GM18867 (cell line): ENCODE results near the gene BLVRA.
A peak's percentile ranks its signal among the peaks of the same experiment; 100 is the strongest.
"Not testable (repeated sequence)": the region's sequence is repeated elsewhere in the genome, so short reads cannot be mapped to it uniquely, and the experiment has no call there.

Experiments
- ATAC-seq: cut with Tn5 transposase; IDR thresholded peaks from one replicate; pipeline ENCODE4 v1.9.1; 2021; ENCODE audit warnings: mild to moderate bottlenecking, moderate library complexity; ENCODE audit not compliant: unreplicated experiment

BLVRA gene

GRCh38 chr7:43758029-43758821, at the start of gene BLVRA:
Gene BLVRA (plus strand): TSS chr7:43758680. CDS start chr7:43771159, 12,479 bp downstream.
- peak; percentile 81 for ATAC-seq

- no peak for ATAC-seq
These were observed 47.0 kb upstream of the BLVRA start for GRCh38 chr7:43711503-43711902.

- not testable (repeated sequence) for ATAC-seq
These were observed 42.5 kb upstream of the BLVRA start for GRCh38 chr7:43715966-43716365.

GRCh38 chr7:43716598-43716997, 41.9 kb upstream of the BLVRA start:
- no peak for ATAC-seq

- ATAC-seq, result no peak
These were observed 37.2 kb upstream of the BLVRA start for GRCh38 chr7:43721193-43721806.

GRCh38 chr7:43723007-43723341, 35.5 kb upstream of the BLVRA start:
- no peak for ATAC-seq

GRCh38 chr7:43725251-43725650, 33.2 kb upstream of the BLVRA start:
- ATAC-seq, result no peak

- no peak for ATAC-seq
These were observed 32.0 kb upstream of the BLVRA start for GRCh38 chr7:43726466-43726865.

GRCh38 chr7:43727003-43727402, 31.5 kb upstream of the BLVRA start:
- no peak for ATAC-seq

- ATAC-seq, result no peak
These were observed 31.0 kb upstream of the BLVRA start for GRCh38 chr7:43727494-43727893.

GRCh38 chr7:43729214-43729923, 29.1 kb upstream of the BLVRA start, which contains the start of gene COA1:
Gene COA1 (minus strand): TSS chr7:43729523. CDS start chr7:43648614, 80,909 bp downstream.
- ATAC-seq, result peak; percentile 84

GRCh38 chr7:43729924-43730248, 28.6 kb upstream of the BLVRA start:
- ATAC-seq, result peak; percentile 24

- not testable (repeated sequence) for ATAC-seq
These were observed 27.0 kb upstream of the BLVRA start for GRCh38 chr7:43731494-43731893.

- ATAC-seq, result not testable (repeated sequence)
These were observed 23.7 kb upstream of the BLVRA start for GRCh38 chr7:43734575-43735332.

- peak; percentile 29 for ATAC-seq
These were observed 23.1 kb upstream of the BLVRA start for GRCh38 chr7:43735403-43735801.

- ATAC-seq, result peak; percentile 69
These were observed 22.5 kb upstream of the BLVRA start for GRCh38 chr7:43735802-43736603.

GRCh38 chr7:43737467-43738127, 20.9 kb upstream of the BLVRA start:
- ATAC-seq, result no peak

- no peak for ATAC-seq
These were observed 15.8 kb upstream of the BLVRA start for GRCh38 chr7:43742692-43743091.

GRCh38 chr7:43747328-43748105, 11.0 kb upstream of the BLVRA start:
- no peak for ATAC-seq
